ENCODE data around the gene GPR55. TPM values are rescaled to one million over a fixed set of nuclear protein-coding genes. Genes with fewer than 3 reads are reported as not detected.

The GPR55 gene
- total and polyA plus RNA-seq, 2 of the 8 experiments (the other 6 are each of a cell fraction or from before 2014, with no cell fraction given): not detected

- Histone ChIP-seq H3K36me3 (ENCODE audit: control insufficient read depth in 2 of 4, insufficient read depth in 4 of 4, low read length in 3 of 4) (peaks cover 0 to 3% (median 0%) of the 10 kb centered on the region in 4 experiments; a peak in 1 of 8 replicates), H3K18ac (ENCODE audit: extremely low read depth, low read length) (peak overlapping the region; percentile 97), H3K79me1 (ENCODE audit: low read depth, low read length) (peaks cover 15% of the 10 kb centered on the region), H2BK15ac (ENCODE audit: low read length) (no peak overlapping the region), H3K79me2 (ENCODE audit: control insufficient read depth in 1 of 2, insufficient read depth in 2 of 2, low read length in 2 of 2) (peaks cover 6 to 56% of the 10 kb centered on the region in 2 experiments), H4K20me1 (replicated peaks in 1 of 2; ENCODE audit: control insufficient read depth in 1 of 2, insufficient read depth in 2 of 2, low read length in 2 of 2) (peaks cover 0 to 5% of the 10 kb centered on the region in 2 experiments), H3K14ac (ENCODE audit: insufficient read length) (no peak overlapping the region), H3K4me2 (ENCODE audit: insufficient read depth in 1 of 2, low read depth in 2 of 2, low read length in 2 of 2) (peak overlapping the region; percentile 76 to 94), H3K9ac (replicated peaks in 1 of 4; ENCODE audit: extremely low read depth in 1 of 4, low read depth in 3 of 4, low read length in 3 of 4) (peak overlapping the region; percentile 81 to 91 (median 86)), H3K27ac (ENCODE audit: low read depth, low read length) (peak overlapping the region; percentile 82), H4K8ac (ENCODE audit: extremely low read depth, insufficient read depth, low read length) (peak overlapping the region; percentile 95; the same call in 1 of the 2 replicates), H3K23me2 (ENCODE audit: low read depth, low read length) (peaks cover 20% of the 10 kb centered on the region), H3K9me3 (ENCODE audit: insufficient read depth in 2 of 2, low read depth in 1 of 2, low read length in 1 of 2) (no peaks in the 10 kb centered on the region), H3K56ac (replicated peaks; ENCODE audit: insufficient read length, low read depth, low read length) (peak overlapping the region; percentile 72), H2BK120ac (replicated peaks; ENCODE audit: low read depth, low read length) (no peak overlapping the region), H4K91ac (replicated peaks; ENCODE audit: insufficient read length, low read length) (peak overlapping the region; percentile 88), H2BK20ac (ENCODE audit: low read length) (no peak overlapping the region), H3K27me3 (replicated peaks in 1 of 4; ENCODE audit: control insufficient read depth in 3 of 4, extremely low read depth in 1 of 4, insufficient read depth in 3 of 4, low read length in 3 of 4) (no peaks in the 10 kb centered on the region; a peak in 1 of 7 replicates), H2BK12ac (ENCODE audit: low read depth, low read length) (peak overlapping the region; percentile 90), H2AFZ (ENCODE audit: low read length) (no peak overlapping the region), H4K5ac (ENCODE audit: insufficient read length, low read depth, low read length) (peak overlapping the region; percentile 74), H3K23ac (ENCODE audit: insufficient read length) (no peak overlapping the region), H2AK5ac (ENCODE audit: low read depth, low read length) (no peak overlapping the region), H2BK5ac (ENCODE audit: low read depth, low read length) (peak overlapping the region; percentile 93), H3K4me1 (replicated peaks in 1 of 4; ENCODE audit: control insufficient read depth in 3 of 4, insufficient read depth in 4 of 4, low read length in 3 of 4) (peaks cover 18 to 62% (median 47%) of the 10 kb centered on the region in 4 experiments), H3K4me3 (ENCODE audit: extremely low read depth in 1 of 4, insufficient read depth in 2 of 4, low read depth in 3 of 4, low read length in 4 of 4) (peak overlapping the region; percentile 75 to 99 (median 84)), H3K4ac (replicated peaks; ENCODE audit: insufficient read length, low read depth, low read length) (peak overlapping the region; percentile 40)
- peak in 1 of 2 experiments; percentile 63 for DNase-seq (ENCODE audit: low read depth in 1 of 2, low spot score in 2 of 2)
- FAIRE-seq: no peak
- ChIA-PET POLR2A (ENCODE audit: partially characterized antibody) (interaction anchor here (0.6 to 2.0 kb wide), 14 partner anchors 8 to 863 kb away, joined by 3 to 8 read pairs (median 5); no protein-coding TSS in a partner anchor), CTCF (ENCODE audit: partially characterized antibody) (interaction anchor here (0.7 to 10.1 kb wide), 9 partner anchors 10 to 120 kb away, joined by 3 to 86 read pairs (median 4); no protein-coding TSS in a partner anchor)
- 2% methylated on average over 14 of the region's 24 CpGs; no CpG with 5 or more reads in 1 of the 2 experiments for WGBS, 2 experiments (ENCODE audit: extremely low coverage in 1 of 2, insufficient coverage in 1 of 2, insufficient read length in 1 of 2, insufficient replicate concordance in 2 of 2, low coverage in 1 of 2, low lambda C conversion rate in 2 of 2, missing lambda C conversion rate in 1 of 2)
- TF ChIP-seq SIN3A (conservative IDR thresholded peaks at IDR 0.05 in 1 of 2, IDR thresholded peaks at IDR 0.05 in 1 of 2; ENCODE audit: low read depth in 1 of 2, low read length in 2 of 2): no peak
- peak; percentile 48; the same call in 1 of the 2 replicates for TF ChIP-seq TAF1 (IDR thresholded peaks at IDR 0.05; ENCODE audit: low read depth, low read length)
Measured at GRCh38 chr2:230865307-230865765, 59.7 kb downstream of the GPR55 start.

All from H1 (cell line).